Measurements from ENCODE around the gene HEATR3. TPM values are rescaled to one million over a fixed set of nuclear protein-coding genes. Genes with fewer than 3 reads are reported as not detected.
A peak's percentile ranks its signal among the peaks of the same experiment; 100 is the strongest.

The HEATR3 gene
- total and polyA plus RNA-seq, 2 of the 13 experiments (the other 11 are each of a cell fraction or from before 2014, with no cell fraction given): 22.4 to 52.4 TPM

DNA sequence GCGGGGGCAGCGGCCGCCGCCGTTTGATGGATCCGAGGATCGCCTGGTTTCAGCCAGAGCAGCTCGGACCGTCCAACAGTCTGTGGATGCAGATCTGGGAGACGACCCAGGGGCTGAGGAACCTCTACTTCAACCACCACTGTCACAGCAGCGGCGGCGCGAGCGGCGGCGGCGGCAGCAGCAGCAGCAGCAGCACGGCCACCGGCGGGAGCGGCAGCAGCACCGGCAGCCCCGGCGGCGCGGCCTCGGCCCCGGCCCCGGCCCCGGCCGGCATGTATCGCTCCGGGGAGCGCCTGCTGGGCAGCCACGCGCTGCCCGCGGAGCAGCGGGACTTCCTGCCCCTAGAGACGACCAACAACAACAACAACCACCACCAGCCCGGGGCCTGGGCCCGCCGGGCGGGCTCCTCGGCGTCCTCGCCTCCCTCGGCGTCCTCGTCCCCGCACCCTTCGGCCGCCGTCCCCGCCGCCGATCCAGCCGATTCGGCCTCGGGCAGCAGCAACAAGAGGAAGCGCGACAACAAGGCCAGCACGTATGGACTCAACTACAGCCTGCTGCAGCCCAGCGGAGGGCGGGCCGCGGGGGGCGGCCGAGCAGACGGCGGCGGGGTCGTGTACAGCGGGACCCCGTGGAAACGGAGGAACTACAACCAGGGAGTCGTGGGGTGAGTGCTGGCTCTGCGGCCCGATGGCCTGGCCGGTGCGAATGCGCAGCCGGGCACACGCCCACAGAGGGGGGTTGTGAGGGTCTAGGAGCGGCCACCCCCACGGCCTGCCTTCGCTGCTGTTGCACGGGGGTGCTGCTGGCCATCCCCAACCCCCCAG is 88.0 kb downstream of the HEATR3 start (continued):
- TF ChIP-seq, protein P1, sequence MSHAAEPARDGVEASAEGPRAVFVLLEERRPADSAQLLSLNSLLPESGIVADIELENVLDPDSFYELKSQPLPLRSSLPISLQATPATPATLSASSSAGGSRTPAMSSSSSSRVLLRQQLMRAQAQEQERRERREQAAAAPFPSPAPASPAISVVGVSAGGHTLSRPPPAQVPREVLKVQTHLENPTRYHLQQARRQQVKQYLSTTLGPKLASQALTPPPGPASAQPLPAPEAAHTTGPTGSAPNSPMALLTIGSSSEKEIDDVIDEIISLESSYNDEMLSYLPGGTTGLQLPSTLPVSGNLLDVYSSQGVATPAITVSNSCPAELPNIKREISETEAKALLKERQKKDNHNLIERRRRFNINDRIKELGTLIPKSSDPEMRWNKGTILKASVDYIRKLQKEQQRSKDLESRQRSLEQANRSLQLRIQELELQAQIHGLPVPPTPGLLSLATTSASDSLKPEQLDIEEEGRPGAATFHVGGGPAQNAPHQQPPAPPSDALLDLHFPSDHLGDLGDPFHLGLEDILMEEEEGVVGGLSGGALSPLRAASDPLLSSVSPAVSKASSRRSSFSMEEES (CRISPR knock-in tag; IDR thresholded peaks at IDR 0.05): peak; percentile 27; the same call in 1 of the 2 replicates
- TF ChIP-seq ZNF75D (CRISPR knock-in tag; IDR thresholded peaks at IDR 0.05; ENCODE audit: borderline replicate concordance) (no peak), IRX3 (CRISPR knock-in tag; IDR thresholded peaks at IDR 0.05; ENCODE audit: borderline replicate concordance, low read depth) (no peak), RFXANK (CRISPR knock-in tag; IDR thresholded peaks at IDR 0.05) (no peak), ZC3H13 (CRISPR knock-in tag; IDR thresholded peaks at IDR 0.05) (peak; percentile 80; the same call in 1 of the 2 replicates), ZNF138 (CRISPR knock-in tag; IDR thresholded peaks at IDR 0.05; ENCODE audit: low read depth) (no peak), ZNF468 (CRISPR knock-in tag; IDR thresholded peaks at IDR 0.05) (no peak), HOXA3 (CRISPR knock-in tag; IDR thresholded peaks at IDR 0.05) (no peak), TEAD3 (CRISPR knock-in tag; optimal IDR thresholded peaks at IDR 0.05; ENCODE audit: borderline replicate concordance) (no peak), ZNF605 (CRISPR knock-in tag; IDR thresholded peaks at IDR 0.05) (no peak), ZNF577 (CRISPR knock-in tag; IDR thresholded peaks at IDR 0.05; ENCODE audit: borderline replicate concordance, low read depth) (no peak), ZNF33B (CRISPR knock-in tag; IDR thresholded peaks at IDR 0.05) (no peak), SKI (IDR thresholded peaks at IDR 0.05; ENCODE audit: partially characterized antibody) (no peak), HMG20A (CRISPR knock-in tag; IDR thresholded peaks at IDR 0.05; ENCODE audit: borderline replicate concordance) (no peak), ZSCAN25 (CRISPR knock-in tag; IDR thresholded peaks at IDR 0.05) (0 out of 2 replicates have a peak, but pooled peaks have one; percentile 50), HOXA9 (CRISPR knock-in tag; IDR thresholded peaks at IDR 0.05; ENCODE audit: borderline replicate concordance) (no peak), TBX2 (CRISPR knock-in tag; IDR thresholded peaks at IDR 0.05; ENCODE audit: borderline replicate concordance) (peak; percentile 74), ZBTB7B (CRISPR knock-in tag; IDR thresholded peaks at IDR 0.05) (peak; percentile 28; the same call in 1 of the 2 replicates), SP5 (CRISPR knock-in tag; IDR thresholded peaks at IDR 0.05; ENCODE audit: borderline replicate concordance, low read depth) (no peak), ZNF230 (CRISPR knock-in tag; IDR thresholded peaks at IDR 0.05) (no peak)
- TF ChIP-seq, protein P2, sequence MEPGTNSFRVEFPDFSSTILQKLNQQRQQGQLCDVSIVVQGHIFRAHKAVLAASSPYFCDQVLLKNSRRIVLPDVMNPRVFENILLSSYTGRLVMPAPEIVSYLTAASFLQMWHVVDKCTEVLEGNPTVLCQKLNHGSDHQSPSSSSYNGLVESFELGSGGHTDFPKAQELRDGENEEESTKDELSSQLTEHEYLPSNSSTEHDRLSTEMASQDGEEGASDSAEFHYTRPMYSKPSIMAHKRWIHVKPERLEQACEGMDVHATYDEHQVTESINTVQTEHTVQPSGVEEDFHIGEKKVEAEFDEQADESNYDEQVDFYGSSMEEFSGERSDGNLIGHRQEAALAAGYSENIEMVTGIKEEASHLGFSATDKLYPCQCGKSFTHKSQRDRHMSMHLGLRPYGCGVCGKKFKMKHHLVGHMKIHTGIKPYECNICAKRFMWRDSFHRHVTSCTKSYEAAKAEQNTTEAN (CRISPR knock-in tag; conservative IDR thresholded peaks at IDR 0.05): no peak
- TF ChIP-seq, protein P3, sequence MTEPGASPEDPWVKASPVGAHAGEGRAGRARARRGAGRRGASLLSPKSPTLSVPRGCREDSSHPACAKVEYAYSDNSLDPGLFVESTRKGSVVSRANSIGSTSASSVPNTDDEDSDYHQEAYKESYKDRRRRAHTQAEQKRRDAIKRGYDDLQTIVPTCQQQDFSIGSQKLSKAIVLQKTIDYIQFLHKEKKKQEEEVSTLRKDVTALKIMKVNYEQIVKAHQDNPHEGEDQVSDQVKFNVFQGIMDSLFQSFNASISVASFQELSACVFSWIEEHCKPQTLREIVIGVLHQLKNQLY (CRISPR knock-in tag; IDR thresholded peaks at IDR 0.05): no peak
- TF ChIP-seq, protein P4, sequence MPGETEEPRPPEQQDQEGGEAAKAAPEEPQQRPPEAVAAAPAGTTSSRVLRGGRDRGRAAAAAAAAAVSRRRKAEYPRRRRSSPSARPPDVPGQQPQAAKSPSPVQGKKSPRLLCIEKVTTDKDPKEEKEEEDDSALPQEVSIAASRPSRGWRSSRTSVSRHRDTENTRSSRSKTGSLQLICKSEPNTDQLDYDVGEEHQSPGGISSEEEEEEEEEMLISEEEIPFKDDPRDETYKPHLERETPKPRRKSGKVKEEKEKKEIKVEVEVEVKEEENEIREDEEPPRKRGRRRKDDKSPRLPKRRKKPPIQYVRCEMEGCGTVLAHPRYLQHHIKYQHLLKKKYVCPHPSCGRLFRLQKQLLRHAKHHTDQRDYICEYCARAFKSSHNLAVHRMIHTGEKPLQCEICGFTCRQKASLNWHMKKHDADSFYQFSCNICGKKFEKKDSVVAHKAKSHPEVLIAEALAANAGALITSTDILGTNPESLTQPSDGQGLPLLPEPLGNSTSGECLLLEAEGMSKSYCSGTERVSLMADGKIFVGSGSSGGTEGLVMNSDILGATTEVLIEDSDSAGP (CRISPR knock-in tag; IDR thresholded peaks at IDR 0.05; ENCODE audit: borderline replicate concordance): peak; percentile 53; the same call in 1 of the 2 replicates

All from HepG2 (cell line).